Measurements from ENCODE around the gene ABTB2. TPM values are rescaled to one million over a fixed set of nuclear protein-coding genes. Genes with fewer than 3 reads are reported as not detected.

ABTB2 gene
- total RNA-seq, 1 donor from 2014 or later, result 2.4 TPM

DNA sequence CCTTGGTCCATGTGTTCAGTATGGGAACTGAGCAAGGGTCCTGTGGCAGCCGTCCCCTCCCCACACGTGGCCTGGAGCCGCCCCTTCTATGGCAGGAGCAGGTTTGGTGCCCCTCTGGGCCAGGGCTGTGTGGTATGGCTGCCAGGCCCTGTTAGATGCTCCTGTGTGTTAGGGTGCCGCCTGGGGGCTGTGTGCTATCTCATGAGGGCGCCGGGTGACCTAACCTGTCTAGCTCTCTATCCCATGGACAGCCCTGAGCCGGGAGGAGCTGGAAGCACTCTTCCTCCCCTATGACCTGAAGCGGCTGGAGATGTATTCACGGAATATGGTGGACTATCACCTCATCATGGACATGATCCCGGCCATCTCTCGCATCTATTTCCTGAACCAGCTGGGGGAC, 217.7 kb downstream of the ABTB2 start:
- DNase-seq (ENCODE audit: low spot score in 2 of 2) (no peak), FAIRE-seq (no peak)

- DNase-seq (ENCODE audit: low spot score in 2 of 2) (no peak), FAIRE-seq (no peak)
Measured at GRCh38 chr11:34139346-34139745, 218.5 kb downstream of the ABTB2 start.

- FAIRE-seq, result no peak
- DNase-seq (ENCODE audit: low spot score in 2 of 2), result no peak
Measured at GRCh38 chr11:34136420-34136819, 221.4 kb downstream of the ABTB2 start.

DNA sequence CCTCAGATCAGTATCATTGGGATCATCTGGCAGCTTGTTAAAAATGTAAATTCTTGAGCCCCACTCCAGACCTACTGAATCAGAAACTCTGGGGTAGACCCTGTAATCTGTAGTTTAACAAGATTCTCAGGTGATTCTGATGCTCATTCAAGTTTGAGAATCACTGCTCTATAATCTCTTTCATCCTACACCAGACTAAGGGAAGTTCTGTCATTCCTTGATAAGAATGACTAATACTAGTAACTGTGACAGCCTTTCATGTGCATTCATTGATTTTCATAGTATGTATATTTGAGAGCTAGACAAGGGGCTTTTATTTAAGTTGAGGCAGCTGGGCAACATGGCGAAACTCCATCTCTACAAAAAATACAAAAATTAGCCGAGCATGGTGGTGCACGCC, 222.4 kb downstream of the ABTB2 start:
- DNase-seq (ENCODE audit: low spot score in 2 of 2), result no peak
- no peak for FAIRE-seq

DNA sequence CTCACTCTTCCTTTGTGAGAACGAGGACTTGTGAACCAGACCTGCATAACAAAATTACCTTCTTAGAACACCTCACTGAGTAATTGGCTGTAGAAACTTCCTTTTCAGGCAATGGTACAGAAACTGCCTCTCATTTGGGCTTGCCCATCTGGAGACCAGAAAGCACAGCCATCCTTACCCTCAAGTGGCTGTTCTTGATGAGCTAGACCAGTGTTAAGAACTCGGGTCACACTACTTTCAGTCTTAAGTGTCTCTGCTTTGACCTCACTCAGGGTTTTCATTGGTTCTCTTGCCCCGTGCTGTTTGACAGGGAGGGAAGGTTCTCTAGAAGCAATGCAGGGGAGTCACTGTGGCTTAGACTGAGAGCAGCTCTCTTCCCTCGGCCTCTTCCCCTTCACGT, 223.0 kb downstream of the ABTB2 start:
- FAIRE-seq, result no peak

DNA sequence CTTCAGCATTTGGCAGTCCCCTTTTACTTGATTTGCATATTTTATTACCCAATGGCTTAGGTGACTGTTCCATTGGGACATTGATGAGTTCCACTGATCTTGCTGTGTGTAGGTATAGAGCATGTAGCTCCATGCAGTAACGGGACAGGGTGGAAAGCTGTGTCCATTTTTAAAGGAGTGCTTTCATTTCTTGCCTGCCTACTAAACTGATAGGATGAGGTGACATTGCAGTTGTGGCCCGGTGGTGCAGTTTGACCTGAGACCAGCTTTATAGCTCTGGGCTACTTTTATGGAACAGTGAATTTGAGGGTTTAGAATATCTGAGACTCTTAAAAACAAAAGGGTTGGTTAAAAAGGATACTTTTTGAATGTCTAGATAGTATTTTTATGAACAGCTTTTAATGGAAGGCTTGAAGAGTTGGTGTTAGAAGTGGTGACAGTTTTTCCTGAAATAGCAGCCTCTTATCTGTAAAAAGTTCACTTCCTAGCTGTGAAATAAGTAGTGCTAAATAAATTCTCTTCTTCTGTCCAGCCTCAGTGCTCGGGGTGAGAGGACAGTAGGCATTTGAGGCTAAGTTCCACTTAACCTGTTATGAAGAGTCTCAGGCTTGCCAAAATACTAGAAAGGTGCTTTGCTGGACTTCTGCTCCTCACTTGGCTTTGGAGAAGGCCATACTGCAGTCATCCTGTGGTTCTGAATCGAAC, 225.4 kb downstream of the ABTB2 start:
- no peak for FAIRE-seq
- no peak for DNase-seq (ENCODE audit: low spot score in 2 of 2)

More for the DNA sequence above, 223.0 kb downstream of the ABTB2 start:
- no peak for DNase-seq (ENCODE audit: low spot score in 2 of 2)

GRCh38 chr11:34128824-34129223, 229.0 kb downstream of the ABTB2 start:
- no peak for FAIRE-seq
- no peak for DNase-seq (ENCODE audit: low spot score in 2 of 2)

DNA sequence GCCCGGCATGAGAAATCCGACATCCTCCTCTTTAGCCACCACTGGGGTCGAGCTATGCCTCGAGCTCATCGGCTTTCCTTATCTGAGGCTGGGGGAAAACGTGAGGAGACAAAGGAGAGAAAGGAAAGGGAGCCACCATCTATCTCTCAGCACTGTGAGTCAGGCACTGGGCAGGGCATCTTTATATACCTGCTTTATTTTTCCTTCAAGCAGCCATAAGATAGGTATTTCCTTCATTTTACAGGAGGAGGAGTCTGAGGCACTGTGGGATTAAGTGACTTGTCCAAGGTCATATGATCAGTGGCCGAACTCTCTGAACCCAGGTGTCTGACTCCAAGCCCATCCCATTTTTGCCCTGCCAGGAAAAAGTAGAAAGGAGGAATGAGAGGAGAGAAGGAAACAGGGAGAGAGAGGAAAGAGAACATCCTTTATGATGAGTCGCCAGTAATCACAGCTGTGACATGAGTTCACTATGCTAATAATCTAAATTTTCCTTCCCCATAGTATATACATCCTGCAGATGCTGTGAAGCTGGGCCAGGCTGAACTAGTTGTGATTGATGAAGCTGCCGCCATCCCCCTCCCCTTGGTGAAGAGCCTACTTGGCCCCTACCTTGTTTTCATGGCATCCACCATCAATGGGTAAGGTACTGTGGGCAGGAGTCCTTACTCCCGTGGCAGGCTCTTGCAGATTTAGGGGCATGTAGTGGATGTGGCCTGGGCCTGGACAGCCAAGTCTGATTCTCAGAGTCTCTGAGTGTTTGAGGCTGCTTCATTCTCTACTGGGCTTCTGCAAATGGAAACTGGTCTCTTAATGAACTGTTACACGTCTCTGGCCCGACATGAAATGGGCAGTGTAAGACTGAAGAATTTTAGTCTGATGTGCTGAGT, 230.6 kb downstream of the ABTB2 start:
- FAIRE-seq, result no peak
- DNase-seq (ENCODE audit: low spot score in 2 of 2), result no peak

GRCh38 chr11:34124885-34125668, 232.7 kb downstream of the ABTB2 start:
- DNase-seq (ENCODE audit: low spot score in 2 of 2) (no peak), FAIRE-seq (no peak)

GRCh38 chr11:34120651-34121050, 237.2 kb downstream of the ABTB2 start:
- FAIRE-seq (no peak), DNase-seq (ENCODE audit: low spot score in 2 of 2) (no peak)

DNA sequence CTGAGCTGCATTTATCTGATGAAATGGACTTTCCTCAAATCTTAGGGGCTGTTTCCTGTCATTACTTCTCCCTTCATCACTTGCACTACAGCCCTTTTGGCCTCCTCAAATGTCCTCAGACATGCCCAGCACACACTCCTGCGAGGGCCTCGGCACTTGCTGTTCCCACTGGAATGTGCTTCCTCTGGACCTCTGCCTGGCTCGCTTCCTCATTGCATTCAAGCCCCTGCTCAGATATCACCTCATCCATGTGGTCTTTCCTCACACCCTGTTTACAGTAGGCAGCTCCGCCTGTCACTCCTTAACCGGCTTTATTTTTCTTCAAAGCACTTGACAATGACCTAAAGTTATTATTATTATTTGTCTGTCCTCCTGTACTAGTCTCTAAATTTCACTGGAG, 243.3 kb downstream of the ABTB2 start:
- DNase-seq (ENCODE audit: low spot score in 2 of 2) (no peak), FAIRE-seq (no peak)

GRCh38 chr11:34114014-34114413, 243.8 kb downstream of the ABTB2 start:
- FAIRE-seq (no peak), DNase-seq (ENCODE audit: low spot score in 2 of 2) (no peak)

DNA sequence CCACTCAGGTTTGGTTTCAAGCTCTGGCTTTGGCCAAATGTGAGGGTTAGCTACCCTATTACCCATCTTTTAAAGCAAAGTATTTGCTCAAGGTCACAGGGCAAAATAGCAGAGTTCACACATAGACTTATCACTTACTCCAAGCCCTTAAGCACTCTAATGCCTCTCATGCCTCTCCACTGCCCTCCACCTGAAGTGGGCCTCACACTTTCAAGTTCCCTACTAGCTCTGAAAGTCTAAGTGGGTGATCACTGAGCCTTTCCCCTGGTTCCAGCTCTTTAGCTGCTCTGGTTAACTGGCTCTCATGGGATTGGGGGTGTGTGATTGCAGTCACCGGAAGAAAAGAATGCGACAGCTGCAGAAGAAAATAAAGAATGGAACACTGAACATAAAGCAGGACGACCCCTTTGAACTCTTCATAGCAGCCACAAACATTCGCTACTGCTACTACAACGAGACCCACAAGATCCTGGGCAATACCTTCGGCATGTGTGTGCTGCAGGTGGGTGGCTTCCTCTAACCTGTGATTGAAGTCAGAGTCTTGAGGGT, 246.0 kb downstream of the ABTB2 start:
- FAIRE-seq (no peak), DNase-seq (ENCODE audit: low spot score in 2 of 2) (no peak)

- DNase-seq (ENCODE audit: low spot score in 2 of 2), result no peak
- no peak for FAIRE-seq
Measured at GRCh38 chr11:34105957-34106504, 251.8 kb downstream of the ABTB2 start.

DNA sequence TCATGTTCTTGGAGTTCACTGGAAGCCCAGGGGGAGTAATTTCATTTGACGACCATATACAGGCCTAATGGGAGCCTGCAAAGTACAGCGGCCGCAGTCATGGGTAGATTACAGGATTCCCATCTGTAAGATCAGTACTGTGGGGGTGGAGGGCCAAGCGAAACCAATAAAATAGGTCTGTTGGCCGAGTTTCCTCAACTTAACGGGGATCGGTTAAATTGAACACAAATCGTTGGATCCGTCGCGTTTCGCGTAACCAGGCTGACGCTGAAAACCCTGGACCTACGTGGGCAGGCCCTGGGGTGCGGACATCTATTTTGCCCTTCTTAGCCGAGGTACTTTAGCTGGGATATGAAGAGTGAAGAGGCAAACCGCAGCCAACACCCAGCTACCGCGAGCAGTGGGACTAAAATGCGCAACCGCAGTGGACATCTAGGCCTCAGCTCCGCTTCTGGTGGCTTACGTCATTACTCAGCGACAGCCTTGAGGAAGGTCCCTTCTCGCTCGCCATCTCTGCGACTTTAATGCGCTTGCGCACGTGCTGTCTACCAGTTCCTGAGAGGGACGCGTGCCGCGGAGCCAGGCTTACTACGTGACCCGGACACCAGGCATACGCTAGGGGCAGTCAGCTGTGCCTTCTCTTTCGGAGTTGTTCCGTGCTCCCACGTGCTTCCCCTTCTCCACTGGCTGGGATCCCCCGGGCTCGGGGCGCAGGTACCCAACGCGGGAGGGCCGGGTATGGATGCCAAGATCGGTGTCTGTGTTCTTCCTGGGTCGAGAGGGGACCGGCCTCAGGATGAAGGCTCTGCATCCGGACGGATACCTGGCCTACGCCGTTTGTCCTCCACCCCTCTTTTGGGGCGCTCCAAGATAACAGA, 252.5 kb downstream of the ABTB2 start, which contains the start of gene NAT10:
Gene NAT10 (plus strand): TSS at position 551 of the 878 bp plus-strand sequence. CDS start 2,597 bp downstream, outside the sequence.
- DNase-seq (ENCODE audit: low spot score in 2 of 2), result peak; percentile 62 to 81
- no peak for FAIRE-seq

GRCh38 chr11:34104680-34105078, 253.1 kb downstream of the ABTB2 start:
- DNase-seq (ENCODE audit: low spot score in 2 of 2) (no peak), FAIRE-seq (no peak)
